ENCODE measurements around the gene AGT. TPM values are rescaled to one million over a fixed set of nuclear protein-coding genes. Genes with fewer than 3 reads are reported as not detected.

The AGT gene
- polyA plus RNA-seq, result 100 to 1,000 TPM in 1 of 4 donors, 1 to 10 TPM in 2, under 1 TPM in 1; 0.81 to 357 (median 2.7) TPM
- long read RNA-seq, donor 1, result 0 reads
- long read RNA-seq, donor 2, transcript AGT-201 (5 exons, 2,291 nt), result major isoform, 18 of 44 reads
- long read RNA-seq, donor 2, partial matches to known transcripts, result 26 of 44 reads
- long read RNA-seq, donor 2, other reads (novel, unspliced or antisense), result 0 of 44 reads
- long read RNA-seq, donor 3, transcript AGT-201 (5 exons, 2,291 nt), result major isoform, 23 of 110 reads
- long read RNA-seq, donor 3, partial matches to known transcripts, result 87 of 110 reads
- long read RNA-seq, donor 3, other reads (novel, unspliced or antisense), result 0 of 110 reads
- long read RNA-seq, donor 4, partial matches to known transcripts, result 0 of 2 reads
- long read RNA-seq, donor 4, other reads (novel, unspliced or antisense), result 0 of 2 reads
- long read RNA-seq, donor 5, transcript AGT-201 (5 exons, 2,291 nt), result major isoform, 14 of 60 reads
- long read RNA-seq, donor 5, partial matches to known transcripts, result 46 of 60 reads
- long read RNA-seq, donor 5, other reads (novel, unspliced or antisense), result 0 of 60 reads
- long read RNA-seq, donor 6, transcript AGT-201 (5 exons, 2,291 nt), result major isoform, 49 of 67 reads
- long read RNA-seq, donor 6, partial matches to known transcripts, result 18 of 67 reads
- long read RNA-seq, donor 6, other reads (novel, unspliced or antisense), result 0 of 67 reads
- long read RNA-seq, donor 7, result 0 reads
- long read RNA-seq, donor 8, partial matches to known transcripts, result 0 of 1 reads
- long read RNA-seq, donor 8, other reads (novel, unspliced or antisense), result 0 of 1 reads
- long read RNA-seq, donor 9, transcript AGT-201 (5 exons, 2,291 nt), result major isoform, 14 of 38 reads
- long read RNA-seq, donor 9, partial matches to known transcripts, result 24 of 38 reads
- long read RNA-seq, donor 9, other reads (novel, unspliced or antisense), result 0 of 38 reads
- long read RNA-seq, donor 10, transcript AGT-201 (5 exons, 2,291 nt), result major isoform, 40 of 86 reads
- long read RNA-seq, donor 10, partial matches to known transcripts, result 46 of 86 reads
- long read RNA-seq, donor 10, other reads (novel, unspliced or antisense), result 0 of 86 reads

DNA sequence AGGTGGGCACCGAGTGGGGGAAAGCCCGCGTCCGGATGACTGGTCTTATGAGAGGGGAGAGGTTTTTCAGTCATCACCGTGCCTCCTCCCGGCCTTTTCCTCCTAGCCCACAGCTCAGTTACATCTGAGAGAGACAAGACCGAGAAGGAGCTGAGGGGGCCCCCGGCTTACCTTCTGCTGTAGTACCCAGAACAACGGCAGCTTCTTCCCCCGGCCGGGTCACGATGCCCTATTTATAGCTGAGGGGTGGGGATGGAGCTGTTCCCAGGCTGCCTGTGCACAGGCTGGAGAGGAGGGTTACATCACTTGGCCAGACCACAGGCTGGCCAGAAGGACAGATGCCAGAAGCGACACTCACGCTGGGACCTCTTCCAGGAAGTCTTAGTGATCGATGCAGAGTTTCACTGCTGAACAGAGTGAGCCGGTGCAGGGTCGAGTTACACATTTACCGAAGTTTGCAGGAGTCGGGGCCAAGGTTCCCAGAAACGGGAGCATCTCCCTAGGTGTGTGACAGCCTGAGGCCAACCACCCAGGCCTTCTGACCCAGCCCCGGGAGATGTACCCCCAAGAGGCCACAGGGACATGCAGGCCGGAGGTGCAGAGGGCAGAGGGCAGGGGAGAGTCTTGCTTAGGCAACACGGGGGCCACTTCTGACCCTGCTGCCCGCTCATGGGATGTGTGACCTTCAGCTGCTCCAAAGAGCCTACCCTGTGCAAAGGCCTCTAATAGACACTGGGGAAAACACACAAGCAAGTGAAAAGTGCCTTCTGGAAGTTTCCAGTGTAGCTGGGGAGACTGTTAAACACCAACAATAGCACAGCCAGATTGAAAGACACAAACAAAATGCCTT, at the start of gene AGT:
TSS of gene AGT (minus strand) at position 208 of the 850 bp plus-strand sequence. CDS start 3,299 bp downstream, outside the sequence.
- 22 to 27% (median 27%) methylated on average over 24 of the region's 24 CpGs for WGBS, 3 donors
- H3K27ac ChIP-seq (ENCODE audit: low read depth in 1 of 3, low read length in 2 of 3), result peak within 1 kb of the TSS in 1 of 3 donors; percentile 84

DNA sequence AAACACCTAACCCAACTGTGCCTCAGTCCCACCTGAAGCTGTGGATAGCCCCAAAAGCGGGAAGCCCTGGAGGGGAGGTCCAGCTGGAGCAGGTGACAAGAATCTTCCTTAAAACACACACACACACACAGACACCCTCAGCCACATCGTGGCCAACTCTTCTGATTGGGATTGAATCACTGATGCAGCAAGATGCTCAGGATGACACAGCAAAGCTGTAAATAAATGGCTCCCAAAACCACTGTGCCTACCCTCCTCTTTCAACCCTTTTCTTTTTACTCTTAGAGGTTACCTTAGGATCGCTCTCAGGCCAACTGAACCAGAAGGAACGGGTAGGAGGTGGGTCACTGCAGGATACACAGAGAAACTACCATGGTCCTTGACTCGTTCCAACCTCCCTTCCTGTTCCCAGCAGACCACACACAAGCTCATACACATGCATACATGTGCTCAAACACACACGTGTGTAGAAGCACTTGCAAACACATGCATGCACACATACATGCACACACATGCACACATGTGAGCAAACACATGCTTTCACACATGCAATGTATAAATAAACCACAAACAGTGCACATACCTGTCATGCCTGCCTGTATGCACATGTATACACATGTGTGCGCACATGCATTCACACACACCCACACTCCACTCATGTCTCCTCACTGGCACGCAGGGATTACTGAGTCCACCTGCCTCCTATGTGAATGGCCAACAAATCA, 47.7 kb upstream of the AGT start:
- Histone ChIP-seq H3K4me3 (ENCODE audit: low read depth in 1 of 3, low read length in 3 of 3) (no peak overlapping the region), H3K4me1 (ENCODE audit: control insufficient read depth in 3 of 3, insufficient read depth in 2 of 3, low read depth in 1 of 3, low read length in 2 of 3) (no peaks in the 10 kb centered on the region), H3K36me3 (ENCODE audit: control insufficient read depth in 3 of 3, insufficient read depth in 2 of 3, low read depth in 1 of 3, low read length in 3 of 3) (no peaks in the 10 kb centered on the region), H3K9me3 (ENCODE audit: control insufficient read depth in 2 of 2, insufficient read depth in 1 of 2, low read depth in 1 of 2, low read length in 1 of 2) (peaks cover 0 to 8% of the 10 kb centered on the region in 2 donors), H3K27me3 (ENCODE audit: control insufficient read depth in 3 of 3, insufficient read depth in 3 of 3, low read length in 3 of 3) (no peaks in the 10 kb centered on the region), H3K27ac (ENCODE audit: low read depth in 1 of 3, low read length in 2 of 3) (no peak overlapping the region)
- FAIRE-seq, result no peak
- no peak for DNase-seq
- WGBS, 3 donors, result 79 to 86% (median 84%) methylated on average over 8 of the region's 8 CpGs

More for the DNA sequence above, at the start of gene AGT:
- peaks cover 0 to 34% (median 0%) of the 10 kb centered on the region in 3 donors for H3K4me1 ChIP-seq (ENCODE audit: control insufficient read depth in 3 of 3, insufficient read depth in 2 of 3, low read depth in 1 of 3, low read length in 2 of 3)
- H3K36me3 ChIP-seq (ENCODE audit: control insufficient read depth in 3 of 3, insufficient read depth in 2 of 3, low read depth in 1 of 3, low read length in 3 of 3), result peaks cover 0 to 22% (median 0%) of the 10 kb centered on the region in 3 donors
- peaks cover 0 to 3% of the 10 kb centered on the region in 2 donors for H3K9me3 ChIP-seq (ENCODE audit: control insufficient read depth in 2 of 2, insufficient read depth in 1 of 2, low read depth in 1 of 2, low read length in 1 of 2)
- peak within 1 kb of the TSS in 1 of 3 donors; percentile 49 for H3K4me3 ChIP-seq (ENCODE audit: low read depth in 1 of 3, low read length in 3 of 3)
- DNase-seq, result peak; percentile 47 to 91
- no peaks in the 10 kb centered on the region for H3K27me3 ChIP-seq (ENCODE audit: control insufficient read depth in 3 of 3, insufficient read depth in 3 of 3, low read length in 3 of 3)
- no peak for FAIRE-seq

DNA sequence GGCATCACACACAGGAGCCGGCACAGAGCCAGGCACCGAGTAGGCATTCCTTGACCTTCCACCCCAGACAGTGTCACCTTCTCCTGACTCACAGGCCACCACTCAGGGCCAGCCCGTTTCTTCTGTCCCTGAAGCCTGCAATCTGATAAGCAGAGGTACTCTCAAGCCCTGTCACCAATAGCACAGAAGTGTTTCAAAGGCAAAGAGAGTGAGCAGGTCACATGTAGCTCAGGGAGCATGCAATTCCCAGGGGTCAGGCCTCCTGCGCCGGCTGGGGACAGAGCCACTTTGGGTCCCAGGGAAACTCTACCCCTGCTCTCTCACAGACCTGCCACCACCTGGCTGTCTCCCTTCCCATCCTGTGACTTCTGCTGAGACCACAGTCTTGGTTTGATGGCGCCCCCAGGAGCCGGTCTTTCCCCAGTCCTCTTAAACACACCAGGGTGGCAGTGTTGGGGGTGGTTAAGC, 46.5 kb upstream of the AGT start:
- H3K4me3 ChIP-seq (ENCODE audit: low read depth in 1 of 3, low read length in 3 of 3), result no peak overlapping the region
- H3K36me3 ChIP-seq (ENCODE audit: control insufficient read depth in 3 of 3, insufficient read depth in 2 of 3, low read depth in 1 of 3, low read length in 3 of 3), result no peaks in the 10 kb centered on the region
- no peaks in the 10 kb centered on the region for H3K4me1 ChIP-seq (ENCODE audit: control insufficient read depth in 3 of 3, insufficient read depth in 2 of 3, low read depth in 1 of 3, low read length in 2 of 3)
- no peak overlapping the region for H3K27ac ChIP-seq (ENCODE audit: low read depth in 1 of 3, low read length in 2 of 3)
- peaks cover 0 to 8% of the 10 kb centered on the region in 2 donors for H3K9me3 ChIP-seq (ENCODE audit: control insufficient read depth in 2 of 2, insufficient read depth in 1 of 2, low read depth in 1 of 2, low read length in 1 of 2)
- 57 to 79% (median 69%) methylated on average over 7 of the region's 7 CpGs for WGBS, 3 donors
- DNase-seq (peak in 1 of 2 donors; percentile 39), FAIRE-seq (no peak)
- no peaks in the 10 kb centered on the region for H3K27me3 ChIP-seq (ENCODE audit: control insufficient read depth in 3 of 3, insufficient read depth in 3 of 3, low read length in 3 of 3)

DNA sequence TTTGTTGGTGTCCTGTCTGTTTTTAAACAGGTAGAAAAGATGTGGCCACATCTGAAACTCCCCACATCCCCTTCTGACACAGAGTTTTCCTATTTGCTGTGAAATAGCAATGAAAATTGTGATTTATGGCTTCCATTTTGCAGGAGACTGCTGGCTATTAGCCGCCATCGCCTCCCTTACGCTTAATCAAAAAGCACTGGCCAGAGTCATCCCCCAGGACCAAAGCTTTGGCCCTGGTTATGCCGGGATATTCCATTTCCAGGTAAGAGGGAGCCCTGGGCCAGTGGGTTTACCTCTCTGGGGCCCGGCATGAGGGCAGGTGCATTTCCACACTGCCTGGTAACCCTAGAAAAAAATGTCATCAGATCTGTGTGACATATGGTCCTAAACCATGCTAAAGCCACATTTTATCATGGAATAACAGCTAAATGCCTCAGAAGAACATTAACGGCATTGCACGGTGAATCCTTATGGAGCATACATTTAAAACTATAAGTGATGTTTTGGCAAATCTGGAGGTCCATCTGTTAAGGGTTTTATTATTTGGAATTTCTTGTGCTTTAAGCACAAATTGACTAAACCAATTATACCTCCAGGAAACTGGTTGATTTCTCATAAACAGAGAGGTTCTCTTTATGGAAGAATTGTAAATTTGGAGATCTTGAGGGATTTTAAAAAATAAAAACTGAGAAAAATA, 45.6 kb upstream of the AGT start:
- FAIRE-seq (no peak), DNase-seq (no peak)
- H3K27ac ChIP-seq (ENCODE audit: low read depth in 1 of 3, low read length in 2 of 3), result no peak overlapping the region
- H3K4me1 ChIP-seq (ENCODE audit: control insufficient read depth in 3 of 3, insufficient read depth in 2 of 3, low read depth in 1 of 3, low read length in 2 of 3), result no peaks in the 10 kb centered on the region
- WGBS, 3 donors, result 88 to 93% (median 92%) methylated on average over 7 of the region's 7 CpGs
- H3K36me3 ChIP-seq (ENCODE audit: control insufficient read depth in 3 of 3, insufficient read depth in 2 of 3, low read depth in 1 of 3, low read length in 3 of 3), result no peaks in the 10 kb centered on the region
- no peaks in the 10 kb centered on the region for H3K27me3 ChIP-seq (ENCODE audit: control insufficient read depth in 3 of 3, insufficient read depth in 3 of 3, low read length in 3 of 3)
- peaks cover 0 to 8% of the 10 kb centered on the region in 2 donors for H3K9me3 ChIP-seq (ENCODE audit: control insufficient read depth in 2 of 2, insufficient read depth in 1 of 2, low read depth in 1 of 2, low read length in 1 of 2)
- H3K4me3 ChIP-seq (ENCODE audit: low read depth in 1 of 3, low read length in 3 of 3), result no peak overlapping the region

DNA sequence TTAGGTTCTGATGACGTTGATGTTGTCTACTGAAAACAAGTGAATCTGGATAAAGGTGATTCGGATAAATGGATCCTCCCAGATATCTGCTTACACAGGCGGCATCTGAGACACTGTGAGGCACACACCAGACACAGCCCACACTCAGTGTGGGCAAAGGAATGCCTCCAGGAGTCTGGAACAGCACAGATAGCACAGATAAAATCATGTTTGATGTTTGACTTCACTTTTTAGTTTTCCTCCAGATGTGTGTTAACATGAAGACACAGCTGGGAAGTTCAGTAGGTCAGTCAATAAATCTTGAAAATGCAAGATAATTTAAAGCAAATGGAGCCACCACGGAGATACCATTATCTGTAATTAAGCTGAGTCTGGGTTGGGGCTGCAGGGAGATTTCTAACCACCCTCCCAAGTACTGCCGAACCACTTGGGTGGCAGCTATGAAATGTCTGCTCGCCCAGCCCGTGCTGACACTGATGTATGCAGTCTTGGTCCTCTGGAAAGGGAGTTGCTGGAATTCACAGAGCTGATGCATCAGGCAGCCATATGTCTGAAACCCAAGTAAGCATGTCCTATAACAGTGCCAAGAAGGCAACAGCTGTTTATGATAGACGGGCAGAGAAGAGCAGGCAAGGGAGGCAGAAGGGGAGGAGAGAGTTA, 44.9 kb upstream of the AGT start:
- Histone ChIP-seq H3K36me3 (ENCODE audit: control insufficient read depth in 3 of 3, insufficient read depth in 2 of 3, low read depth in 1 of 3, low read length in 3 of 3) (no peaks in the 10 kb centered on the region), H3K4me1 (ENCODE audit: control insufficient read depth in 3 of 3, insufficient read depth in 2 of 3, low read depth in 1 of 3, low read length in 2 of 3) (no peaks in the 10 kb centered on the region), H3K9me3 (ENCODE audit: control insufficient read depth in 2 of 2, insufficient read depth in 1 of 2, low read depth in 1 of 2, low read length in 1 of 2) (peaks cover 0 to 3% of the 10 kb centered on the region in 2 donors), H3K27me3 (ENCODE audit: control insufficient read depth in 3 of 3, insufficient read depth in 3 of 3, low read length in 3 of 3) (no peaks in the 10 kb centered on the region), H3K4me3 (ENCODE audit: low read depth in 1 of 3, low read length in 3 of 3) (no peak overlapping the region), H3K27ac (ENCODE audit: low read depth in 1 of 3, low read length in 2 of 3) (no peak overlapping the region)
- 59 to 62% (median 61%) methylated on average over 8 of the region's 8 CpGs for WGBS, 3 donors
- no peak for FAIRE-seq
- no peak for DNase-seq

DNA sequence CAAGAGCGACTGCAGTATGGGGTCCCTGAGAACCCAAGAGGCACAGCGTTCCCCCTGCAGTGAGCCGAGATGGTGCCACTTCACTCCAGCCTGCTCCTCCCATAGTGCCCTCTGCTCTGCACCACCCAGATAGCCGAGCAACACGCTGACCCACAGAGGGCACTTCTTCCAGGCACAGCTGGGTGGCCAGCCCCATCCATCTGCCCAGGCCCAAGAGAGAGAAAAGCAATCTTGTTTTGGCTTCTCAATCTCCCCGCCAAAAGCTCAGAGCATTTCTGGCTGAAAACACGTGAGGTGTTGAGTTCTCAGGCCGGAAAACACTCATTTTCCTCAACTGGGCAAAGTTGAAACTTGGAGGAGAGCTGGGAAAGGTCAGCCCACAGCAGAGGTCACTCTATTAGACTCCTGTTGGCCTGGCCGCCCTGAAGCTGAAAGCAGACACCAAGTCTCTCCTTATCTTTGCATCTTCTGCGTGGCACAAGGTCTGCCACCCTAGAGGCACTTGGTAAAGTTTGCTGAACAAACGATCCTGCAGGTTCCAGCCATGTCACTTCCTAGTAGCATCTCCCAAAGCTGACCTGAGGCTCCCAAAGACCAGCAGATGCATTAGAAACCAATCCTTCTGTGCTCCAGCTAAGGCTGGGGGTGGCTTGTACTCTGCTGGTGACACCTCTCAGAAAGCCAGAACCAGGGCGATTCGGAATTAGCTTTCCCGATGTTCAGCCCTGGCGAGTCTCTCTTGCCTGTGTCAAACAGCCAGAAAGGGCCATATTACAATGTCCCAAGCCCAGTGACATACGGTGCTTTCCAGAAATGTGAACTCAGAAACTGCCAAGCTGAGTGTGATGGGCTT, 44.2 kb upstream of the AGT start:
- H3K4me1 ChIP-seq (ENCODE audit: control insufficient read depth in 3 of 3, insufficient read depth in 2 of 3, low read depth in 1 of 3, low read length in 2 of 3), result peaks cover 0 to 3% (median 0%) of the 10 kb centered on the region in 3 donors
- H3K36me3 ChIP-seq (ENCODE audit: control insufficient read depth in 3 of 3, insufficient read depth in 2 of 3, low read depth in 1 of 3, low read length in 3 of 3), result no peaks in the 10 kb centered on the region
- no peaks in the 10 kb centered on the region for H3K27me3 ChIP-seq (ENCODE audit: control insufficient read depth in 3 of 3, insufficient read depth in 3 of 3, low read length in 3 of 3)
- H3K4me3 ChIP-seq (ENCODE audit: low read depth in 1 of 3, low read length in 3 of 3), result no peak overlapping the region
- H3K27ac ChIP-seq (ENCODE audit: low read depth in 1 of 3, low read length in 2 of 3), result no peak overlapping the region
- H3K9me3 ChIP-seq (ENCODE audit: control insufficient read depth in 2 of 2, insufficient read depth in 1 of 2, low read depth in 1 of 2, low read length in 1 of 2), result no peaks in the 10 kb centered on the region
- DNase-seq (no peak), FAIRE-seq (no peak)
- WGBS, 3 donors, result 78 to 82% (median 80%) methylated on average over 16 of the region's 16 CpGs
